HepG2 (cell line): ENCODE results near the gene AHCY. TPM values are rescaled to one million over a fixed set of nuclear protein-coding genes. Genes with fewer than 3 reads are reported as not detected.
A peak's percentile ranks its signal among the peaks of the same experiment; 100 is the strongest.

Experiments
- ERF ChIP-seq: IDR thresholded peaks from 2 replicates; pipeline ENCODE4 v1.6.1; 2018; ENCODE audit warnings: missing biosample characterization, missing genetic modification reagents
- FOXO4 ChIP-seq: sonication (generic); formaldehyde crosslinking; conservative IDR thresholded peaks from 2 replicates; pipeline ENCODE4 v1.8.1; 2023; ENCODE audit warnings: missing genetic modification reagents
- HIVEP1 ChIP-seq: sonication (generic); formaldehyde crosslinking; IDR thresholded peaks from 2 replicates; pipeline ENCODE4 v1.4.0; 2020; ENCODE audit warnings: mild to moderate bottlenecking, missing genetic modification reagents
- NR0B2 ChIP-seq: sonication (generic); formaldehyde crosslinking; IDR thresholded peaks from 2 replicates; pipeline ENCODE4 v1.4.0; 2020; ENCODE audit warnings: mild to moderate bottlenecking, missing genetic modification reagents
- PRDM15 ChIP-seq: sonication (generic); formaldehyde crosslinking; IDR thresholded peaks from 2 replicates; pipeline ENCODE4 v1.4.0; 2020; ENCODE audit warnings: missing genetic modification reagents
- RAD51 ChIP-seq: fragments of 450-650 bp; IDR thresholded peaks from 2 replicates; pipeline ENCODE4 v1.6.1; 2016; ENCODE audit warnings: borderline replicate concordance
- RBM22 ChIP-seq: fragments of 200-400 bp; formaldehyde crosslinking; optimal IDR thresholded peaks from 2 replicates; pipeline ENCODE3; 2017; ENCODE audit warnings: mild to moderate bottlenecking, low read length, moderate library complexity
- SIX4 ChIP-seq: sonication (generic); formaldehyde crosslinking; IDR thresholded peaks from 2 replicates; pipeline ENCODE4 v1.4.0; 2020; ENCODE audit warnings: missing genetic modification reagents
- SNAPC4 ChIP-seq: sonication (generic); formaldehyde crosslinking; IDR thresholded peaks from 2 replicates; pipeline ENCODE4 v1.4.0; 2020; ENCODE audit warnings: mild to moderate bottlenecking, missing genetic modification reagents
- SNAPC5 ChIP-seq: sonication (generic); formaldehyde crosslinking; IDR thresholded peaks from 2 replicates; pipeline ENCODE4 v1.8.1; 2023; ENCODE audit warnings: mild to moderate bottlenecking, missing genetic modification reagents, borderline replicate concordance
- ZNF432 ChIP-seq: sonication (generic); formaldehyde crosslinking; IDR thresholded peaks from 2 replicates; pipeline ENCODE4 v1.5.0; 2020; ENCODE audit warnings: missing genetic modification reagents, mild to moderate bottlenecking, borderline replicate concordance
- ZNF580 ChIP-seq: IDR thresholded peaks from 2 replicates; pipeline ENCODE4 v1.6.1; 2016; ENCODE audit warnings: low read depth, borderline replicate concordance
- ZNF792 ChIP-seq: IDR thresholded peaks from 2 replicates; pipeline ENCODE4 v1.6.1; 2016
- polyA plus RNA-seq, 8 experiments: library from polyadenylated mRNA; depleted of rRNA in 3 of 8; stranded (reverse) in 7 of 8; unstranded in 1 of 8; fragments of >200 nt; fragmentation: Illumina TruSeq in 4 of 8; extraction: Trizol in 4 of 8; gene quantifications; 2 replicates each; pipeline versions ENCODE4 v1.2.1 to v1.2.3, GENCODE V29; 2011 to 2016; ENCODE audit warnings: low read depth in 4 of 8, missing spikeins in 1 of 8, mixed read lengths in 1 of 8; ENCODE audit not compliant: insufficient read depth in 1 of 8
- total RNA-seq, 5 experiments: library from RNA; depleted of rRNA; stranded (reverse); fragments of >200 nt; fragmentation: Illumina TruSeq; extraction: Trizol; gene quantifications; 2 replicates each; pipeline ENCODE4 v1.2.3, GENCODE V29; 2016; ENCODE audit warnings: low read depth in 1 of 5

AHCY gene
- total and polyA plus RNA-seq, 2 of the 13 experiments (the other 11 are each of a cell fraction or from before 2014, with no cell fraction given), result 407 to 419 TPM

GRCh38 chr20:34262488-34263288, 40.5 kb downstream of the AHCY start (continued):
- no peak for TF ChIP-seq NR0B2 (CRISPR knock-in tag)
- 0 out of 2 replicates have a peak, but pooled peaks have one; percentile 10 for TF ChIP-seq ZNF792 (CRISPR knock-in tag)
- no peak for TF ChIP-seq SNAPC4
- peak; percentile 62; the same call in 1 of the 2 replicates for TF ChIP-seq ZNF580
- no peak for TF ChIP-seq SIX4
- TF ChIP-seq ZNF432 (CRISPR knock-in tag), result no peak
- no peak for TF ChIP-seq HIVEP1 (CRISPR knock-in tag)
- TF ChIP-seq RAD51, result no peak
- no peak for TF ChIP-seq PRDM15
- TF ChIP-seq SNAPC5 (CRISPR knock-in tag), result 0 out of 2 replicates have a peak, but pooled peaks have one; percentile 14
- no peak for TF ChIP-seq RBM22
- TF ChIP-seq FOXO4 (CRISPR knock-in tag), result 0 out of 2 replicates have a peak, but pooled peaks have one; percentile 92
- no peak for TF ChIP-seq ERF (CRISPR knock-in tag)
- TF ChIP-seq, all 625 proteins: peak for 89
